GM18526 (cell line): ENCODE results near the gene PAPPA2.

Experiments used
- POLR2A ChIP-seq: IDR thresholded peaks from 3 replicates; pipeline ENCODE4 v1.6.1; 2011; ENCODE audit not compliant: insufficient read length; ENCODE audit errors: extremely low read depth

Gene PAPPA2

DNA sequence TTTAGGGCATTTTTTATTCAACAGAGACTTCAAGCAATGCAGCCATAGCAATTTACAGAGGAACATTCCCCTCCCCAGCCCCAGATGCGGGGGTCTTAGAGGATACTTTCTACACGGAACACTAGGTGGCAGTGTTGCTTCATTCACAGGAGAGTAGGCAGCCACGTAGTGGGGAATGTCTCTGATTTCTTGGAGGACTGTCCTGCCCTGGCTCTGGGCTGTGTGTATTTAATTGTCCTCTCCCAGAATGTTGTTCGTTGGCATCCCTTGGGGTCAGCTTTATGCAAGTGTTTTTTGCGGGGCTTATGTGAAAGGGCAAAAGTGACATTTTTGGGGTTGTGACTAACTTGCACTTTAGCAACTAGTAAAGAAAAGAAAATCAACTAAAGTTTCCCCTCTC lies 96.9 kb downstream of the PAPPA2 start:
- TF ChIP-seq POLR2A, result no peak

DNA sequence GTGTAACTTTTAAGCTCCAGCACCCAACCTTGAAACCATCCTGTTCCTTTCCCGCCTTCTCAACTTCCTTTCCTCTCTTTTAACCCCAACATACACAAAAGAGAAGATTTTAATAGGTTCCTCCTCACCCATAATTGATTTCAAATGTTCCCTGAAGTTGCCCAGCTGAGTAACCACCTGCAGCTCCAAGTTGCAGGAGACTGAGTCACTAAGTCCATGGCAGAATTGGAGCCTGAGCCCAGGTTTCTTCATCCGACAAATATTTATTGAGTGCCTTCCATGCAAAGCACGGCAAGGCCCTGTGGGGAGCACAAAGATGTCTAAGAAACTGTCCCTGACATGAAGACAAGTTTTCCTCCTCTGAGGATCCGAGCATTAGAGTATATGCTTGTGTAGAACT lies 97.7 kb downstream of the PAPPA2 start:
- no peak for TF ChIP-seq POLR2A

DNA sequence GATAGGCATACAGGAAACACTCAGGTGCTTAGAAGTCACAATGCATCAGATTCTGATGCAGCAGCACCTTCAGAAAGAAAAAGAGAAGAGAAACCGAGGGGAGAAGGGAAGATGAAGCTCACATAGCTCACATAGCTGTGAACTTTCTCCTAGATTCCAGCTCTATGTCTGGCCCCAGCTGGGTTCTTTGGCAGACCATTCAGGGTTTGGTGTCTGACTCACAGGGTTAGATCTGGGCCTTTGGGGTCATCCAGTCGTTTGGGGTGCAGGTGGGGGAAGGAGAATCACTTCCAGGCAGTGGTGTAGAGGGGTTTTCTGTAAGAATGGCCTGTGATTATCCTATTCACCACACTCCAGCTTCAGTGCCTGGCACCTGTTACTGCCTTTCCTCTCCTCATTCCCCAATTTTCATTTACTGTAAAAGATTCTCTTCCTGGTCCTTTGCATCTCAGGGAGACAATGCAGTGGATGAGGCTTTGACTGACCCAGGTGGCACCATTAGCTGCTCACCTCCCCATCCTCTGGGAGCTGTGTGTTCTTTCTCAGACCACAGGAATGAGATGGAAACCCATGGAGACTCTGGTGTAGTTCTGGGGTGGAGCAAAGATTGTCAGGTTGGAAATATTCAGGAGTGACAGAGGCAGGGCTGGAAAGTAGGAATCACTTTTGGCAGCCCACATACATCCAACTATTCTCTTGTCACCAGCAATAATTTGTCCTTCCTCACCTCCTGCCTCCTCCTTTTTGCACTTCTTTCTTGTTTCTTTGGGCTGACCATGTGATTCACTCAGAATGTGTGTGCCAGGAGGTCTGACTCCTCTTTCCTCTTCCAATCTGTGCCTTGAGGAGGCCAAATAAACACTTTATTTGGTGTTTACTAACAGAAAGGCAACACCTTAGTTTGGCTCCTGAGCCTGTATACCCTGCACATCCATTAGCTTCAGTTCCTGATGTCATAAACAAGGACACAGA lies 103.3 kb downstream of the PAPPA2 start:
- TF ChIP-seq POLR2A, result no peak

DNA sequence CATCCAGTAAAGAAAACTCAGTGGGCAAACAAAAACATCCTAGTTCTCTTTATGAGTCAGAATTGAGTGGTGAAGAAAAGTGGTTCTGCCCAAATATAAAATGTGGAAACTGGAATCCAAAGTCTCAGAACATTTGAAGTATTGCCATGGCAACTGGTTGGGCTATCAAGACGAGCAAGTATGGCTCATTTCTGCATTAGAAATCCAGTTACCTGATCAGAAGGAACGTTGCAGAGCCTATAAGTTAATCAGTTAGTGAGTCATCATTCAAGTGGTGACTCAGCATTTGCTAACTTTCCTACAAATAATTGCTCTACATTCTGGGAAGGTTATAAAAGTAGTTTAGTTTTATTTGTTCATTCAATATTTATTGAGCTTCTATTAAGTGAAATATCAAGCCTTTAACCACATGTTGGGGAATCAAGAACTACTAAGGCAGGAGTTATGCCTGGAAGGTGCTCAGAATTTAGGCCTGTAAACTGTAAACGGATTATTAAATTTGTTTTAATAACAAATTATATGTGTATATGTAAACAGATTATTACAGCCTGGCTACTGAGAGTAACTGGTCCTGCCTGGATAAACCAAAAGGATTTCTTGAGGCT lies 104.3 kb downstream of the PAPPA2 start:
- no peak for TF ChIP-seq POLR2A

DNA sequence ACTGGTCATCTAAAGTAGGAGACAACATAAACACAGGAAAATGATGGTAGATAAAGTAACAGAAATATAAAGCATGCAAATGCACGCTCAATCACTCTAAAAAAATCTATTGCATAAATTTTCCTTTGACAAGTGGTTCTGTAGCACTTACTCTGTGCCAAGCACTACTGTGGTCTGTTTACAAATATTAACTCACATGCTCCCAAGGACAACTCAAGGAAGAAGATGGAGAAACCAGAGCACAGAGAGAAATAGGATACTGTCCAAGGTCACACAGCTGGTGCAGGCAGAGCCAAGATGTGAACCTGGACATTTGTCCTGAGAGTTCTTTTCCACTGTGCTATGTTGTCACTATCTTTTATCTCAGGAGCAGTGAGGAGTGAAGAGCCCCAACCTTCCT lies 105.2 kb downstream of the PAPPA2 start:
- TF ChIP-seq POLR2A, result no peak

DNA sequence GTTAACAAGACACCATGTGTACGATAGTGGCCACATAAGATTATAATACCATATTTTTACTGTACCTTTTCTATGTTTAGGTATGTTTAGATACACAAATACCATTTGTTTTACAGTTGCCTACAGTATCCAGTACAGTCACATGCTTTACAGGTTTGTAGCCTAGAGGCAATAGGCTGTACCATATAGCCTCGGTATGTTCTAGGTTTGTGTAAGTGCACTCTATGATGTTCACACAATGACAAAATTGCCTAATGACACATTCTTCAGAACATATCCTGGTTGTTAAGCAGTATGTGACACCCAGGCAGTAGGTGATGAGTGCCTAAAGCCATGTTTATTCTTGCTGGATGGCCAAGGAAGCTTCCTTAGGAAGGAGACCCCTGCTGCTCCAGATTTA lies 111.8 kb downstream of the PAPPA2 start:
- no peak for TF ChIP-seq POLR2A

DNA sequence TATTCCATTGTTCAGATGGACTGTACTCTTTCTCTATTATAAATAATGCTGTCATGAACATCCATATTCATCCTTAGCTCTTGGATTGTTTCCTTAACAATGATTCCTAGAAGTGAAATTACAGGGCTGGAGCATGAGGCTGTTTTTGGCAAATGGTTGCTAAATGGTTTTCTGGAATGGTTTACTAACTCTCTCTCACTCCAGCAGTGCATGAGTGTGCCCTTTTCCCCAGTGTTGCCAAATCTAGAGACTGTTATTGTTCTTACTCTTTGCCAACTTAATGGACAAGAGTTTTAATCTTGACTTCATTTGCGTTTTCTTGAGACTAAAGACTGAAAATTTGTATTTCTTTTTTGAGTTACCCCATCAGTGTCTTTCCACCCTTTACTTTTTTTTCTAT lies 113.0 kb downstream of the PAPPA2 start:
- TF ChIP-seq POLR2A, result no peak

DNA sequence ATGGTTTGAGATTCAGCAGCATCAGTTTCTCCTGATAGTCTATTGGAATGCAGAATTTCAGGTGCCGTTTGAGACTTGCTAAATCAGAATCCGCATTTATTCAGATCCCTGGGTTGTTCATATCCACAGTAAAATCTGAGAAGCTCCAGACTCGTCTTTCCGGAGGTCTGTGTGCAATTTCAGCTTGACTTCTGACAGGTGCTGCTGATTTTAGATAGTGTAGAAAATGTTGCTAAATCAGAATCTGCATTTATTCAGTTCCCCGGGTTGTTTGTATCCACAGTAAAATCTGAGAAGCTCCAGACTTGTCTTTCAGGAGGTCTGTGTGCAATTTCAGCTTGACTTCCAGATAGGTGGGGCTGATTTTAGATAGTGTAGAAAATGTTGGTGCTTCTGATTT lies 113.7 kb downstream of the PAPPA2 start:
- no peak for TF ChIP-seq POLR2A

DNA sequence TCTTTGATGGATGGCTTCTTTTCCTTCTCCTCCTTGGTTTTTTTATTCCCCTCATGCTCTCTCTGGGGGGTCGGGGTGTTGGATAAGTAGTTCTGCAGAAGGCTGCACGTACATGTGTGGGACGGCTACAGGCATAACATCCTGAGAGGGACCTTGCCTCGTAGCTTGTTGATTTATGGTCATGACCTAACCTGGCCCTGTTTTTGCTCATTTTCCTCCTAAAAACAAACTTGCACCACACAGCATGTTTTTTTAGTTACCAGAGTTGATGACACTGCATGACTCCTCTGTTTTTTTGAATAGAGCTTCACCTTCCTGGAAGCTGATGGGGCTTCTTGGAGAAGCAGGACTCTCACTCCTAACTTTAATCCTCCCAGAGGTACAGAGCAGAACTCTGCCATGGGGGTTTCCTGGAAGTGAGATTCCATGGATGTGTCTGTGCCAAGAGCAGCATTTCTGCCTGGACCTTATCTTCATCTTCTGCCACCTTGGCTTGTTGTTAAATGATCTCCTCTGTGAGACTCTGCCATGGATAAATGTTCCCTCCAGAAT lies 114.7 kb downstream of the PAPPA2 start:
- no peak for TF ChIP-seq POLR2A

DNA sequence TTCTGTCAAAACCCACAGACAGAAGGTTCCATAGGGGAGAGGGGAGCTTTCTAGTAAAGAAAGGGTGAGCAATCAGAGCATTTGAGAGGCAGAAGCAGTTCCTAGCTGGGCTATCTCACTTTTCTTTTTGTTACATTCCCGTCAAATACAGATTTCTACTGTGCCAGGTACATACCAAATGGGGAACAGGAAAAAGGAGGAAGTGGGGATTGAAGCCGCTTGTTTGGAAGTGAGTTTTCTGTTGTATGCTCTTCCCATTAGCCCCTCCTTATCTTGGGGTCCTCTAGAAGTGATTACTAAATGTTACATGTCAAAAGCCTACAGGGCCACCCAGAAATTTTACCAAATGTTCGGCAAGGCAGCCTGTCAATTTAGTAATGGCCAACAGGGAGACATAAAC lies 116.1 kb downstream of the PAPPA2 start:
- TF ChIP-seq POLR2A, result no peak

DNA sequence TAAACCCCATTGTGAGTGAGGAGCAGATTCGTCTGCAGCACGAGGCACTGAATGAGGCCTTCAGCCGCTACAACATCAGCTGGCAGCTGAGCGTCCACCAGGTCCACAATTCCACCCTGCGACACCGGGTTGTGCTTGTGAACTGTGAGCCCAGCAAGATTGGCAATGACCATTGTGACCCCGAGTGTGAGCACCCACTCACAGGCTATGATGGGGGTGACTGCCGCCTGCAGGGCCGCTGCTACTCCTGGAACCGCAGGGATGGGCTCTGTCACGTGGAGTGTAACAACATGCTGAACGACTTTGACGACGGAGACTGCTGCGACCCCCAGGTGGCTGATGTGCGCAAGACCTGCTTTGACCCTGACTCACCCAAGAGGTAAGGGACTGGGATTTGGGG lies 132.2 kb downstream of the PAPPA2 start:
- TF ChIP-seq POLR2A, result no peak

DNA sequence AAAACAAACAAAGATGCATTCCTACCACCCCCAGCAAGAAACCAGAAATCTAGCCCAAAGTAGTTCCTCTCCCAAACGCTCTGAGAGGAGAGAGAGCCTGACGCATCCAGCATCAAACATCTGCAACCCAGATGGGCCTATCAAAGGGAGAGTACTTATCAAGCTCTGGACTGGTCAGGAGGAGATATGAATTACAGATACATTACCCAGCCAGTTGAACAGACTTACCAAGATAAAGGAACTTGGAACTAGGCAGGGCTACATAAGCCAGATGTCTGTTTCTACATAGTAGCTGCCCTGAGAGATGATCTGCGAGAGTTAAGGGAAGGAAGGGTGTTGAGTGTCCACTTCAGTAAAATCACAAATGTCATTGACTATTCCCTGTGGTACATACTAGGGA lies 138.4 kb downstream of the PAPPA2 start:
- TF ChIP-seq POLR2A, result no peak

DNA sequence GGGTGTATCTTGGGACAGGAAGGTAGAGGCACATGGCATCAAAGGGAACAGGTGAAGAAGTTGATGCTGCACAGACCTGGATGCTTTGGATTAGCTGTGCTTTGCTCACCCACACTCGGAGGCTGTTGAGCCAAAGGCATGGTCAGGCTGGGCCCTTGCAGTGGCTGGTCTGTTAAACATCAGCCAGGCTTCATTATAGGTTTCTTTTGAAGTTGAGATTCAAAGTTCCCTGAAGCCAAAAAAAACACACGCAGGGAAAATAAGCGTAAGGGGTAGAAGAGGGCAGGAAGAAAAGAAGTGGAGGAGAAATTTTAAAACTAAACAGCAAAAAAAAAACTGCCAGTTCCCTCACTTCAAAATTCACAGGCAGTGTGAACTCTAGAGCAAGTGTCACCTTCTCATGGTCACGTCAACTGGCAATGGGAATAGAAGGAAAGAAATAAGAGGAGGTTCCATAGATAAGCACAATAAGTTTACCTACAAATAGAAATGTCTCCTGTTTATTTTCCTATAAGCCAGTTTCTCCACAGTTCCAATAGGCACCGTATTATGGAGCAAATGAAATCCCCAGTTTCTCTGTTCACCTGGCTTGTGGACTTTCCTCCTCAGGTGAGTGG lies 139.5 kb downstream of the PAPPA2 start:
- no peak for TF ChIP-seq POLR2A

DNA sequence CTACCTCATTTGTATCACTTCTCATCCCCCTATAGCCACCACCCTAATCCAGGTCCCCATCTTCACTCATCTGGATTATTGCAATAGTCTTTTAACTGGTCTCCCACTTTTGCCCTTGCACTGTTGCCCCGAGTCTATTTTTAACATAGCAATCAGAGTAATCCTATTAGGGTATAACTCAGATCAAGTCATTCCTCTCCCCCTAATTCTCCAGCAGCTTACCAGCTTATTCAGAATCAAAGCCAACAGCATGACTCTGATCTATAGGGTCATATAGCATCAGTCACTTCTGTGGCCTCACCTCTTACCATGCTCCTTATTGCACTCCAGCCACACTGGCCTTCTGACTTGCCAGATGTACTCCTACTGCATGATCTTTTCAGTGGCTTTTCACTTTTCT lies 140.7 kb downstream of the PAPPA2 start:
- no peak for TF ChIP-seq POLR2A

DNA sequence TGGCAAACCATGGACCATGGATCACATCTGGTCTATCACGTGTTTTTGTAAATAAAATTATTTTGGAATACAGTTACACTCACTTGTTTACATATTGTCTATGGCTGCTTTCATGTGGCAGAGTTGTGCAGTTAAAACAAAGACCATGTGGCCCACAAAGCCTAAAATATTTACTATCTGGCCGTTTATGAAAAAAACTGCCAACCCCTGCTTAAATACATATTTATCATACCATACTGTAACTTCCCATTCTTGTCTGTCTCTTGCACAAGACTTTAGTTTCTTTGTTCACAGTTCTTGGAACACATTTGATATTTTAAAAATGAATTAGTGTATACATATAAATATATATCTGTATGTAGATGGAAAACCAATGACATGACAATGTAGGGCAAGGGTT lies 141.5 kb downstream of the PAPPA2 start:
- no peak for TF ChIP-seq POLR2A

DNA sequence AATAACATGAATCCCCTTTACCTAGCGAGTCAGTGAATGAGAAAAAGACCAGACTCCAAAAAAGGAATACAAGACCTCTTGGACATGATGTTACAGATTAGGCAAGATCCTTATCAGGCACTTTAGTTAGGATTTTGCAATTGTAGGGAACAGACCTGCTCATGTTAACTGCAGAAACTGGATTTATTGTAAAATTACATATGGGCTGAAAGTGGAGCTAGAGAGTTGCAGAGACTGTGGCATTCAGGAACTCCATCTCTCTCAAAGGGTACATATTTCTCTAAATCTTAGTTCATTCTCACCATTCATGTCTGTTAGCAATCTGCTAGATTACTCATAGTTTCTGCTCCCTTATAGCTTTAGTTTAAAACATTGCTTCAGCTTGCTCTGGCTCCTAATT lies 142.2 kb downstream of the PAPPA2 start:
- TF ChIP-seq POLR2A, result no peak

DNA sequence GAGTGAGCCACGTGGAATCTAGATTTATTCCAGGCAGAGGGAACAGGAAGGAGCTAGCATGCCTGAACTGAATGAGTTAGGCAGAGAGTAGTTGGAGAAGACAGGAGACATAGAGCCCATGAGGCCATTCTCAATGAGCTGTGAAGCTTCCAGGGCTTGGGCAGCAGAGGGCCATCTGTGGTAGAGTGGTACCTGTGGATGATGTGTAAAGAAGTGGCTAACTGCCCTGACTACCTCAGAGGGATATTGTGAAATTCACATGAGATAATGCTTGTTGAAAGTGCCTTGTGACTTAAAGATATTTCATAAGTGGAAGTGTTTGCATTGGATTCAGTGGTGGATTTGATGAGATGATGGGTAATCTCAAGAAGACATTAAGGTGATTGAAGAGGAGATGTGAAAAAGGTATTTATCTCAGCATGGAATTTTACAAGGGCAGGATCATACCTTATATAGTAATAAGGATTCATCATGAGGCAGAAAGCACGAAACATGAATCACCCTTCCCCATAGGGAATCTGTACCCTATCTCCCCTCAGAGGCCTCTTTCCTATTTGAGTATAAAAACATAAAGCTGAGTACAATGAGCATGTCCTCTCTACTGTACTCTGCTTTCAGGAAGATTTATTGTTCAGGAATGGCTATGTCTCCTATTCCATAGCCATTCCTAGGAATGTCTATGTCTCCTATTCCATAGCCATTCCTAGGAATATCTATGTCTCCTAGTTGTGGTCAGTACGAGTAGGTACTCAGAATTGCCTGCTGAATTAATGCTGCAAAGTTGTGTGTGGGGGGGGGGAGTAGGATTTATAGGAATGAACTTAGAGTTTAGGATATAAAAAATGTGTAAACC lies 146.8 kb downstream of the PAPPA2 start:
- no peak for TF ChIP-seq POLR2A
